Lung (tissue), 12 donors: Measurements from ENCODE around the gene CHSY3. TPM values are rescaled to one million over a fixed set of nuclear protein-coding genes. Genes with fewer than 3 reads are reported as not detected.

Experiments
- ATAC-seq: fragments of 200-7000 bp; cut with Tn5 transposase; one replicate; pipeline ENCODE4 v1.9.1; 2020; ENCODE audit warnings: moderate number of reproducible peaks; ENCODE audit not compliant: insufficient read depth, low FRiP score
- DNase-seq, 3 donors: peaks; one replicate each; pipeline ENCODE4 v3.0.0-alpha.2; 2013 to 2017
- H3K27ac ChIP-seq, 2 donors: one replicate each; pipeline ENCODE4 v1.5.1; 2013; ENCODE audit warnings: mild to moderate bottlenecking in 2 of 2, moderate library complexity in 2 of 2, control low read depth in 1 of 2, inconsistent platforms in 1 of 2, low read depth in 1 of 2, low read length in 1 of 2
- H3K27me3 ChIP-seq, 3 donors: one replicate each; pipeline ENCODE4 v1.5.1; 2013; ENCODE audit warnings: low read length in 2 of 3; ENCODE audit not compliant: control insufficient read depth in 3 of 3, insufficient read depth in 3 of 3
- H3K36me3 ChIP-seq, 4 donors: one replicate each; pipeline ENCODE4 v1.5.1; 2013; ENCODE audit warnings: low read length in 4 of 4, mild to moderate bottlenecking in 1 of 4, moderate library complexity in 1 of 4; ENCODE audit not compliant: control insufficient read depth in 4 of 4, insufficient read depth in 4 of 4
- H3K4me1 ChIP-seq, 5 donors: one replicate each; pipeline ENCODE4 v1.5.1; 2013; ENCODE audit warnings: low read length in 5 of 5, mild to moderate bottlenecking in 2 of 5, moderate library complexity in 1 of 5; ENCODE audit not compliant: control insufficient read depth in 5 of 5, insufficient read depth in 5 of 5
- H3K4me3 ChIP-seq: one replicate; pipeline ENCODE4 v1.5.1; 2013; ENCODE audit warnings: mild to moderate bottlenecking, control low read depth, moderate library complexity
- H3K9ac ChIP-seq, 2 donors: one replicate each; pipeline ENCODE4 v1.5.1; 2013; ENCODE audit warnings: low read length in 2 of 2, control low read depth in 1 of 2; ENCODE audit not compliant: insufficient read depth in 1 of 2
- H3K9me3 ChIP-seq, 4 donors: one replicate each; pipeline ENCODE4 v1.5.1; 2013; ENCODE audit warnings: low read length in 3 of 4, mild to moderate bottlenecking in 1 of 4, moderate library complexity in 1 of 4; ENCODE audit not compliant: control insufficient read depth in 4 of 4, insufficient read depth in 3 of 4
- CTCF ChIP-seq: IDR thresholded peaks from 2 replicates; pipeline ENCODE4 v1.5.1; 2012; ENCODE audit warnings: mild to moderate bottlenecking; ENCODE audit errors: control extremely low read depth, extremely low read depth
- WGBS, 2 donors: extraction: QIAGEN DNeasy Blood & Tissue Kit; methylation state at CpG; one replicate each; pipeline ENCODE4 v1.1.7; 2013; 5-methylcytosine and 5-hydroxymethylcytosine counted together
- polyA plus RNA-seq, 2 donors: library from polyadenylated mRNA; stranded (reverse); fragments of 200-250 nt; gene quantifications; one replicate each; pipeline ENCODE4 v1.2.1, GENCODE V29; 2013
- total RNA-seq, 2 donors: library from RNA; depleted of rRNA in 1 of 2; stranded (reverse); fragments of >200 nt in 1 of 2; gene quantifications; one replicate each; pipeline ENCODE4 v1.2.1, GENCODE V29; 2014 to 2021
- donor health status: control.
- donor health status: control.
- donor health status: Bipolar disorder and iron deficiency.
- donor health status: healthy.
- donor health status: DM: yes; HTN: yes; CAD: no.

Gene CHSY3
- total and polyA plus RNA-seq, 4 donors = 0.41 to 6.7 (median 3.0) TPM

DNA sequence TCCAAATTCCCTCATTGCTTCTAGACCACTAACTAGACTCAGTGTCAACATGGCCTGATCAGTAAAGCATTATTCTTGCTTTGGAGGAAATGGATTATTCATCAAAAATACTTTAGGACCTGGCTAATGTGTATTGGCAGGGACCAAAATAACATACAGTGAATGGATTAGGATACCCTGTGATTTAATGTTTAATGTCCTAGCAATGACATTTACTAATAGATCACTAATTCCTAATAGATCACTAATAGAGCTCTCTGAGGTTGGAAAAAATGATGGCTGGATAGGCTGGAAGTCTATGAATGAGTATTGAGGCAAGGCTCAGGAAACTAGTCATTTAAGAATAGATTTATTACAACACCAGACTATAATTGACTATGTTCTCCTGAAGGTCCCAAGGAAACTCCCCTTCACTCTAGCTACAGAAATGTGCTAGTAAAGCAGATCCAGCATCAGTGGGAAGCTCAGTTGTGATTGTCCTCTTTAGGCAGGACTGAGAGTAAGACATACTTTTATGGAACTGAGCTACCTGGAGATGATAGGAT, 46.1 kb upstream of the CHSY3 start:
- no peaks in the 10 kb centered on the region for H3K27me3 ChIP-seq
- no peaks in the 10 kb centered on the region for H3K9me3 ChIP-seq
- H3K4me3 ChIP-seq = no peak overlapping the region
- H3K4me1 ChIP-seq = no peaks in the 10 kb centered on the region
- H3K36me3 ChIP-seq = no peaks in the 10 kb centered on the region
- no peak for ATAC-seq
- TF ChIP-seq CTCF = no peak
- no peak for DNase-seq
- H3K27ac ChIP-seq = no peak overlapping the region
- no peak overlapping the region for H3K9ac ChIP-seq

GRCh38 chr5:129884322-129884721, 19.9 kb upstream of the CHSY3 start:
- Histone ChIP-seq H3K36me3 (no peaks in the 10 kb centered on the region), H3K4me1 (no peaks in the 10 kb centered on the region), H3K27ac (no peak overlapping the region), H3K4me3 (no peak overlapping the region), H3K27me3 (no peaks in the 10 kb centered on the region), H3K9ac (no peak overlapping the region), H3K9me3 (no peaks in the 10 kb centered on the region)
- 84 to 89% methylated on average over 1 of the region's 1 CpG for WGBS, 2 donors
- ATAC-seq (no peak), DNase-seq (no peak)
- no peak for TF ChIP-seq CTCF

GRCh38 chr5:129899454-129899853, 4.8 kb upstream of the CHSY3 start:
- peak in 2 of 3 donors; percentile 42 to 63 for DNase-seq
- no peak overlapping the region for H3K4me3 ChIP-seq
- no peak for ATAC-seq

More at GRCh38 chr5:129899454-129899853, 4.8 kb upstream of the CHSY3 start:
- peak; percentile 13 for TF ChIP-seq CTCF
- Histone ChIP-seq H3K4me1 (no peaks in the 10 kb centered on the region), H3K9ac (no peak overlapping the region), H3K27me3 (peaks cover 0 to 5% (median 0%) of the 10 kb centered on the region in 3 donors), H3K36me3 (no peaks in the 10 kb centered on the region), H3K9me3 (no peaks in the 10 kb centered on the region), H3K27ac (no peak overlapping the region)
